B cell (primary cell): ENCODE measurements around the gene LRP5.

ENCODE experiments used
- CTCF ChIP-seq: fragments of 200-600 bp; IDR thresholded peaks from one replicate; pipeline ENCODE4 v1.8.0; 2022; ENCODE audit warnings: antibody characterized with exemption, mild to moderate bottlenecking
- EZH2 ChIP-seq: IDR thresholded peaks from 2 replicates; pipeline ENCODE4 v1.6.1; 2012; ENCODE audit warnings: borderline replicate concordance, low read depth, mild to moderate bottlenecking, moderate library complexity, low read length; ENCODE audit not compliant: insufficient read depth, poor library complexity, severe bottlenecking

- no peak for TF ChIP-seq CTCF
- no peak for TF ChIP-seq EZH2
Observed at GRCh38 chr11:68433541-68433940, 121.2 kb downstream of the LRP5 start.
